Right lobe of liver (tissue), 4 donors: ENCODE data around the gene NUMB.

Experiments
- CTCF ChIP-seq, 4 donors: fragments of 200-600 bp in 3 of 4; fragments of 450-650 bp in 1 of 4; IDR thresholded peaks; one replicate each; pipeline versions ENCODE4 v1.5.1 to v1.8.0; 2016 to 2022; ENCODE audit warnings: antibody characterized with exemption in 4 of 4, mild to moderate bottlenecking in 2 of 4
- POLR2A ChIP-seq: fragments of 450-650 bp; IDR thresholded peaks from one replicate; pipeline ENCODE4 v1.6.1; 2017; ENCODE audit warnings: antibody characterized with exemption, mild to moderate bottlenecking
- donor health status: DM: no; HTN: no; CAD: no.
- donor health status: DM: no; HTN: no; CAD: no.
- donor health status: DM: no; HTN: yes; CAD: no.

GRCh38 chr14:73243341-73243740 is 215.0 kb downstream of the NUMB start:
- TF ChIP-seq CTCF (IDR thresholded peaks at IDR 0.05) (no peak), POLR2A (no peak)
